NCI-H2171 treated with DMSO at 0.1 percent for 48 hours (cell line): Measurements from ENCODE around the gene LYSMD3.

ENCODE experiments used
- DNase-seq: peaks from one replicate; lab custom pipeline; 2025; lab: John Stamatoyannopoulos, UW

The LYSMD3 gene

DNA sequence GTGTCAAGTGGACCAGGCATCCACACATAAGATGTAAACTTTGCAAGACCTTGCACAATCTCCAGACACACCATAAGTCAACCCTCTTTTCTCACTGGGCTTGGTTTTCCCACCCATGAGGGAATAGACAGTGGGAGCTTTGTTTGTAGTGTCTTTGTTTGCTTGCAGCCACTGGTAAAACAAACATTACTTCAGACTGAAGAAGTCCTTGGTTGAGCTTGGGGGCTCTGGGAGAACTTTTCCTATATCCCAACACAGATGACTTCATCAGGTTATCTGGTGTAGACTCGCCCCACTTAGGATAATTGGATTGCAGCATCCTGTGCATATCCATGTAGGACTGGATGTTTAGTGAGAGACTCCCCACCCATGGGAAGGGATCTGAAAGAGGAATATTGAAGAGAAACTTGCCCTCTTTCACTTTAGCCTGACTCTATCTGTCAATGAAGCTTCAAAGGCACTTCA lies 17.7 kb upstream of the LYSMD3 start:
- DNase-seq, result no peak

DNA sequence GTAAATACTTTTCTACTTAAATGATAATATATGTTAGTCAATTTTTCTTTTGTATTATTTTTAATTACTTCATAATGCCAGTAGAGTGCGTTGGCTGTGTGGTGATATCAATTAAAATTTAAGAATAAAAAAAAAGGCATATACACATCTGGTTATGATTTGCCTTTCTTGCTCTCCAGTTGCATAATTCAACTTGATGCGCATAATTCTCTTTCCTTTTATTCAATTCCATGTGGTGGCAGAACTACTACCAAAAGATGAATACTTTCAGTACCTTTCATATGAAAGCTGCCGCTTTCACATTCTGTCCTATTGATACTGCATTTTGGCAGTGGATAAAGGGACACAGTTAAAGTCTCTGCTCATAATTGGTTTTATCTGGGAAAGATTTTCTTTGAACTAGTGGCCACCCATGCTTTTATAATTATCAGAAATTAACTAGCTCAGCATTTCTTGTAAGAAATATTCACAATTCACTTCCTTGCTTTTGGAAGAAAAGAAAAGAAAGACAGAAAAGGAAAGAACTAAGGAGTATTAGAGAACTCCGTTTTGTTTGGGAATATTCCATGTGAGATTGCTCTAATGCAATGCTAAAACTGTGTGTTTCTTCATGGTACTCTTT lies 16.9 kb upstream of the LYSMD3 start:
- DNase-seq, result no peak

DNA sequence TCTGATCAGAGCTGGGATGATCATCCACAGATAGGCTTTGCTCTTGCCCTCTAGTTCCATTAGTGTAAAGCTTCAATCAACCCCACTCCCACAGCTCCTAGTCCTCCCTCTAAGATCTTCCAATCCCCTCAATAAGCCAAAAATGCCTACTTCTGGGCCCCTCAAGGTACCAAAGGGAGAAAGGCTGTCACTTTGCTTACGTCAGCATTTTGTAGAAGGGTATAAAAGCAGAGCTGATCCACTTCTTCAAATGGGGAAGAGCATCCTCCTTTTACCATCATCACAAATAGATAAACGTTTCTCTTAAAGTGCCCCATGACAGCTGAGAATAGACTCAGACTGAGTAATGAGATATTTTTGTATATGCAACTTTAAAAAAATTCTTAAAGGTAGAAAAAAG lies 16.1 kb upstream of the LYSMD3 start:
- DNase-seq, result no peak

DNA sequence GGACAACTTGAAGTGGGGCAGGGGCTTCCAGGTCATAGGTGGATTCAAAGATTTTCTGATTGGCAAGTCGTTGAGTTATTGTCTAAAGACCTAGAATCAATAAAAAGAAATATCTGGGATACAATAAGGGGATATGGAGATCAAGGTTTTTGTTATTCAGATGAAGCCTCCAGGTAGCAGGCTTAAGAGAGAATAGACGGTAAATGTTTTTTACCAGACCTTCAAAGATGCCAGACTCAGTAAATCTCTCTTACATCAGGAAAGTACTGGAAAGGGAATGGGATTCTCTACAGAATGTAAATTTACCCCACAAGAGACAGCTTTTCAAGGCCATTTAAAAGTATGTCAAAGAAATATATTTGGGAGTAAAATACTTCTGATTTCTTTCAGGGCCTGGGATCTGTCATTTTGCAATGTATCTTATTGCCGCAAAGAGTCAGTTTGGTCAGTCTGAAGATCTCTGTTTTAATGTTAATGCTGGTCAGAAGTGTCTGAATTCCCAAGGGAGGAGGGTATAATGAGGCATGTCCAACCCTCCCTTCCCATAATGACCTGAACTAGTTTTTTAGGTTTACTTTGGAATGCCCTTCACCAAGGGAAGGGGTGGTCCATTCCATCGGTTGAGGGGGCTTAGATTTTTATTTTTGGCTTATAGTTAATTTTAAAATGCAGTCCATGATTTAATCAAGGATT lies 13.6 kb upstream of the LYSMD3 start:
- no peak for DNase-seq

DNA sequence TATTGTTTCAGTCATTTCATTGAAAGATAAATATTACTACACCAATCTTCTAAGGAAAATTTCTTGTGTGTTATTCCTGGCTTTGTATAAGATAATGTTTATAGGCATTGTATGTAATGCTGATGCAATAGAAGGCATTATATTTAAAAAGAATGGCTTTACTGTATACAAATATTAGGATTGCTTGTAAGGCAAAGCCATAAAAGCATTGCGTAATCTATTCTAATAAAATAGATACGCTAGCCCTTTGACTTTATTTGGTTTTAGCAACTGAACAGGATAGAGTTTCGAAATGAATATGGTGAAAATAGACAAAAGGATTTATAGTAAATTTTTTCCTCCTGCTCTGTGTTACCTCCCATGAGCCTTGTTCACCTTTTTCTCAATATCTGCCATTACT lies 5.5 kb upstream of the LYSMD3 start:
- no peak for DNase-seq

DNA sequence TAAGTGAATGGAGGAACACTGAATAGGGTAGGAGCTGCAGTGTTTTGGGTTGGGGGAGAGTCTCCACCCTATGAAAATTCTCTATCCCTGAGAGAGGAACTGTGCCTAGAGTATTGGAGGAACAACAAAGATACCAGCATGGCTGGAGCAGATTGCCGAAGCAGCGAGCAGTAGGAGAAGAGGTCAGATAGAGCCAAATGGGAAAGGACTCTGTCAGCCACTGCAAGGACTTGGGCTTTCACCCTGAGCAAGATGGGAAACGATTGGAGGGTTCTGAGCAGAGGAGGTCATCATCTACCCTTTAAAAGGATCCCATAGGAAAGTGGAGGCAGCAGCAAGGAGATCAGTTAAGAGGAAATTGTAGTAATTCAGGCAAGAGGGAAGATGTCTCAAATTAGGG lies 4.4 kb upstream of the LYSMD3 start:
- no peak for DNase-seq

DNA sequence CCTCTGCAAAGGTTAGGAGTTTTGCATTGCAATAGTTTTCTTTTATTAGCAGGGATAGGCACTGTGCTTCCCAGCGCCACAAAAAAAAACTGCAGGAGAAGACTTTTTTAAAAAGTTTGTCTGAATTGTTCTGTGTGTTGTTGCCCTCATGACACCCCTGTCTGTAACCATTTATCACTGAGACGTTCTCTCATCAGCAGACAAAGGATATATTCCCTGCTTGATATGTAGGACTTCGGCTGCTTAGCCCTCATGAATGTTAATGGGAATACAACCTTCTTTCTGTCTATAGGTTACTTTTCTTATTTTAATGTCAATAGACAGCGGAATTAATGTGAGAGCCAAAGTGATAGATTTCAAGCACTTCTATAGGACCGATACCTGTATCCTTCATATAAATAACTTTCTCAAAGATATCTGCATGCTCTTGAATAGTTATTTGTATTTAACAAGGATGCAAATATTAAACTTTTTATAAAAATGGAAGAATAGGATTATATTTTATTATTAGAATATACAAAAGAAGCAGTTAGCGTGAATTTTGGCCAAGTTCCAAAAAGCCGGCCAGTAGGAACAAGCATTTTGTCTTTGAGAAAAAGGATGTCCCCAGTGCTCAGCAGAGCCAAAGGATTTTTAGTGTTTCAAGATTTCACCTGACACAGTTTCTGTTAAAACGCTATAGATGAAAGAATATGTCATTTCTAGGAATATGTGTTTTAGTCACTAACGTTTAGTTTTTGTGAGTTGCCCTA lies 1.5 kb upstream of the LYSMD3 start:
- DNase-seq, result no peak

DNA sequence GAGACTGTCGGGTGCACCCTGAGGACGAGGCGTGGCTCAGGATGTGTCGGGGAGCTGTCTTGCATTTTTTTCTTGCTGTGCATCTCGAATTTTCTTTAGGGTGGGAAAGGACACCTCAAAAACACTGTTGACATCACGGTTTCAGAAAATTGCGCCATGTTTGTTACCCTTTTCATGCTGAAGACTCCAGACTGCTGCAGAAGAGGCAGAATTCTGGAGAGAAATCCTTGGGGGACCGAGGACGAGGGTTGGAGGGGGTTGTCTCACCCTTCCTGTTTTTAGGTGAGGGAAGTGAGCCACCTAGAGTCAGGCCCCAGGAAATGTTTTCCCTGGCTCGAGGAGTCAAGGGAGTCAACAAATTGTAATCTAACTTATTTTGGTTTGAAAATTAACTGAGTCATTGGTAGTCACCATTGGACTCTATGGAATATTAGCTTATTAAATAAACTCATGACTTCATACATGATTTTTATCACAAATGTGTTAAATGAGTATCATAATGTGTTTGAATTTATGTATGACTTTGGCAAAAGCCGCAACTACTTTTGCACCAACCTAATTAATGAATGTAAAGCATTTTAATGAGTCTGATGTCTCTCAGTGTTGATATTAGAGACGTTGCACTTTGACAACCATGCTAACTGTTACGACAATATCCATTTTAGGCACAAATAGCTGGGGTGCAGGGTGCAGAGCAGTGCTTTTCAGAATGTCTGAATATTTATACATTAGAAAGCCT lies 724 bp upstream of the LYSMD3 start:
- DNase-seq, result peak; percentile 72

DNA sequence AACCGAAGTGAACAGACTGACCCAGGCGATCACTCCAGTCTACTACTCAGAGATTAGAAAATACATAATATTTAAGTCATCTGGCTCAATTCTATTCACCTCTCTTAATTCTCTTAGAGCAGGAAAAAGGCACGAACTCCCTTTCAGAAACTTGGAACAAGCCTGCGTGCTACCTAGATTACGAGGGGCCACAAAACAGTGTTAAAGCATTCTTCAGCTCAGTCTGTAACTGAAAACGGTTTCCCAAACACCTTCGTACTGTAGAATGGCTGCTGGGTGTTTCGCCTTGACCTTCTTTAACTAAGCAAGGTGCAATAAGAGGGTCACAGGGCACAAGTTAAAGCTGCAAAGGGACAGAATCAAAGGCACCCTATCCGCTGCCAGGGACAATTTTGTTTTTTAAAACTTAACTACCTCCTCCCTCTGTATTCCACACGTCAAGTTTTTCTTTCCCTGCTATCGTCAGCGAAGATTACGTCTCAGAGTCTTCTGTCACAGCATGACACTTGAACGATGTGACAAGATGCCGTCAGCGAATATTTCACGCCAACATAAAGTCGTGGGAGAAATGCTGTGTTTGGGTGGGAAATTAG lies 687 bp downstream of the LYSMD3 start:
- peak; percentile 3 for DNase-seq

DNA sequence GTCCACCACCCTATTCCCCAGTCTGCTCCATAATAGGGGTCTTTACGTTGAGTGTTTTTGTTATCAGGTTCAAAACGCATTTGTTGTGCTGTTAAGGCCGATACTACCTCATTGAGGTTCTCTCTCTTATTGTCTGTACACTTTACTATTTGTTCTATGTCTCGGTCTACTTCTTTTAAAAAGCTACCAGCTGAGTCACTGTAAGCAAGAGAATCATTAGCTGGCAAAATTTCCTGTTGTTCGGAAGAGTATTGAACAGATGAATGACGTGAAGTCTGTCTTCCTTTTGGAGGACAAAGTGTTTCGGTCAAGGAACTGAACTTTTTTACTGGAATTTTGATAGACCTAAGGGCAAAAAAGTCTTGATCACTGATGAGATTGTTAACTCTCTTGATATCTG lies 10.3 kb downstream of the LYSMD3 start:
- DNase-seq, result no peak

DNA sequence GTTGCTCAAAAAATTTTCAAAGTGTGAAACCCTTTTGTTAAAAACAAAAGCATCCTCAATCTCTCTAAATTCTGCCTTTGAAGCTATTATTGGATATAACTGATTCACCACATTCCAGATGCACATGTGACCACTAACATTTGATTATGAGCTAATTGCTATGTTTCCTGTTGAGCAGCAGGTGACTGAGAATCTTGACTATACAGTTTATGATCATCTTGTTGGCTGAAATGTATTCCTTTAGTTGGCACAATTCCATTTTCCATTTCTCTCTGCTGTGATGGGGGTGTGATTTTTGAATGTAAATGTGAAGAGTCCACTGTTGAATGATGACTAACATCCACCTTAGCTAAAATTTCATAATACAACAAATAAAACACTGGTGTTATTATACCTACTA lies 10.7 kb downstream of the LYSMD3 start:
- no peak for DNase-seq

DNA sequence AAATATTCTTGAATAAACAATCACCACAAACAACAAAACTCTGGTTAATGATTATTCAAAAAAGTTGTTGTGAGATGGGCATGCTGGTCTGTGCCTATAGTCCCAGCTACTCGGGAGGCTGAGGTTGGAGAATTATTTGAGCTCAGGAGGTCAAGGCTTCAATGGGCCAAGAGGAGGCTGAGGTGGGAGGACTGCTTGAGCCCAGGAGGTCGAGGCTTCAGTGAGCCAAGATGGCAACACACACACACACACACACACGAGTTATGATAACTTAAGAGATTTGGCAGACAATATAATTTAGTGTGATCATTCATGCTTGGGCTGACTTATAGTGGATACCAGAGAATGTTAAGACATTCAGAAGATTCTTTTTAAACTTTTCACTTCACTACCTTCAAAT lies 14.9 kb downstream of the LYSMD3 start:
- DNase-seq, result no peak

DNA sequence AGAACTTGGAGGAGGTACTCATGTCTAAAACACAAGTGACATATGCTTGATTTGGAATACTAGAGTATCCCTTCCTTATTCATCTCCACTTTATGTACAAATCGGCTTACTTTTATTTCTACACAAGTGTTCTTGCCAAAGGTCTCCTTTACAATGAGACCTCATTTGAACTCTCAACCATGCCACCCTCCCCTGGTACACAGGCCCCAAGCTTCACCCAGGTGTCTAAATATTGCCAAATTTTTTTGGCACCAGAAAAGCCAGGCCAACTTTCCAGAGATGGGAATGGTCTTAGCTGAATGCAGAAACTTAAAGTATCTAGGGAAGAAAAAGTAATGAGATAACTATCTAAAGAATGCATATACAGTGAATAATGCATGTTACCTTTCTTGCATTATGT lies 18.9 kb downstream of the LYSMD3 start:
- DNase-seq, result no peak

DNA sequence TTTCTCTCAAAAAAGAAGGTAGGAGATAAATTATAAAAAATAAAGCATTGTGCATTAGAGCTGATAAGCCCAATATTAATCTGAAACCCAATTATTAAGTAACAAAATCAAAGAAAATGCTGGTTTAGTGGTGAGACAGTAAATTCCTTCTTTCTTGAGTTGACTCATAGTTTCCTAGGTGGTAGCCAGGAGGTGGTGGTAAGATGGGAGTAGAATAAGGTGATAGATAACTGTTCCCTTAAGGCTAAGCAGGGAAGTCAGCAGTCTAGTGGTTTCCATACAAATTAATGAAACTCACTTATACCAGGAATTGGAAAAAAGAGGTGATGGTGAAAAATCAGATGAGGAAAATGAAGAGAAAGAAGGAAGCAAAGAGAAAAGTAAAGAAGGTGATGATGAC lies 23.2 kb downstream of the LYSMD3 start:
- no peak for DNase-seq

DNA sequence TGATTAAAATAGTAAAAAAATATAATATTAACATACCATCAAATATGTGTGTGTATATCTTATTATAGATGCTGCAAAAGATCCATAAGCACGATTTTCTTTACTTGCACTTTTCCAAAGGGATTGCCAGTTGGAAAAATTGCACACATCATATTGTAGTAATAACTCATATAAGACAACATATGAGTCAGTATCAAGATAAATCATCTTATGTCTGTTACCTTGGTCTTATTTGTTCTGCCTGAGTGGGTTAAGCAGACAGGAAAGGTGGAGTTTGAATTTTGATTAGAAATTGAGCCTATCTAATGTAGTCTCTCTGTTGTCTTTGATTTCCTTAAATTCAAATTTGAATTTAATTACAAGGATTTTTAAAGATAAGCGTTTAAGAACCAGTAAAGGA lies 24.6 kb downstream of the LYSMD3 start:
- DNase-seq, result no peak

DNA sequence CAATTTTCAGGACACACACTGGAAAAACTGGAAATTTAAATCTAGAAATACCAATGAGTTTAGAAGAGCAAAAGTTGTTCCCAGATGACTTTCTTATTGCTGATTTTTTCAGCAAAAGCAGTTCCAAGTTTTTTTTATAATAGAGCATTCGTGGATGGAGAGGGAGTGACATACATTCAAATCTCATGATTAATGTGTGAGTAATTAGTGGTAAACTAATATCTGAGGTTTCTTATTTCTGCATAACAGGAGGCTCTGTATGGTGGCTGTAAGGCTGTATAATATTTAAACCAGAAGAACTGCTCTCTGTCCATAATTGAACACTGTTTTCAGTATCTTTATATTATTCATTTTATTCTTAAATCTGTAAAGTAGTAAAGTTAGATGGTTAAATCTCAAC lies 25.8 kb downstream of the LYSMD3 start:
- DNase-seq, result no peak

DNA sequence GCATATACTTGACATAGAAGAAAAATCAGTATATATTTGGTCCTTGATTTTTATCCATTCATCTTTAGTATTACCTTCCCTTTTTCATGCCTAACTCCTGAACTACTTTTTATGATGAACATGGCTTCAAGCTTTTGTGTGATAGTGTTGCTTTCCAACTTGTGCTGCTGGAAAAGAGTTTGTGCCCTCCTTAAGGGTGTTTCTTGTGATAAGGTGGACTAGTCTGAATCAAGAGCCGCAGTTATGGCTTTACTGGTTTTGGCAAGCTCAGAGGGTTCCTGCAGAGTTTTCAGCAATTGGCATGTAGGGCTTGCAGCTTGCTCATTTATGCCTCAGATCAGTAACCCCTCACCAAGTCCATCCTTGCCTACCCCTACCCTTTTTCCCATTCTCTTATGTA lies 34.2 kb downstream of the LYSMD3 start:
- no peak for DNase-seq

DNA sequence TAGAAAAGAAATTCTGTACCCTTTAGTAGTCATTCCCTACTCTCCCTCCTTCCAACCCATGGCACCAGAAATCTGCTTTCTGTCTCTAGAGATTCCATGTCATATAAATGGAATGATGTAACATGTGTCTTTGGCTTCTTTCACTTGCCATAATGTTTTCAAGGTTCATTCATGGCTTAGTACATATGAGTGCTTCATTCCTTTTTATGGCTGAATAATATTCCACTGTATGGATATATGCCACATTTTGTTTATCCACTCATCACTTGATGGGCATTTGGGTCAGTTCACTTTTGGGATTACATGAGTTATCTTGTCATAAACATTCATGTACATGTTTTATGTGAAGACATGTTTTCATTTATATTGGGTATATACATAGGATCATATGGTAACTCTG lies 35.3 kb downstream of the LYSMD3 start:
- no peak for DNase-seq

DNA sequence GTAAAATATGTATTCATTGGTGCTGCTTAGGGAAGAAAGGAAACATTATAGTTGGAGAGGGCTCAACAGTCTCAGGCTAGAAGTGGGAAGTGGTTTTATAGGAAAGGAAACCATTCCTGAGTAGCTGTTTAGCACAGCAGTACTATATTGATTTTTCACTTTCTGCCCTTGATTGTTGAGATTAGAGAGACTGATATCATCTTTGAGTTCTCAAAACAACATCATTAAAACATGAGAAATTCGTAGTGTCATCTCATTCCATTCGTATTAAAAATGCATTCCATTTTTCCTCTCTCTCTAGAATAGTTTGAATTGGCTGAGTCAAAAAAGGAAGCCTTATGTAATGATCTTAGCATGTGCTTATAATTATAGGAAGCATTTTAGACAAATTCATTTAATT lies 40.6 kb downstream of the LYSMD3 start:
- no peak for DNase-seq

DNA sequence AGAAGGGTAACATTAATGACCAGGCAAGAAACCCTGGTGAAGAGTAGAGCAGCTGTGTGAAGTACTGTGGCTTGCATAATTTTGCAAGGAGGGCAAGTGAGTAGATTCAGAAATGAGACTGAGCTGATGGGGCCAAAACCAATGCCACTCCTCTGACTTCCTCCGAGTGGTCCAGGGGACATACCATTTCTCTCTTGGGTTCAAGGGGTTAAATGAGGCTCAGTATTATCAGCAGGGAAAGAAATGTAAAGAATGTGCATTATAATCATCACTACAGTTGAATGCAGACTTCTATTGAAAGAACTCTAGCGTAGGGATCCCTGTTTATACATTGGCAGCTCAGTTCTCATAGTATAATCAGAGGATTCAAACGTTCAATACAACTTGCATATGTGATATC lies 44.8 kb downstream of the LYSMD3 start:
- no peak for DNase-seq

DNA sequence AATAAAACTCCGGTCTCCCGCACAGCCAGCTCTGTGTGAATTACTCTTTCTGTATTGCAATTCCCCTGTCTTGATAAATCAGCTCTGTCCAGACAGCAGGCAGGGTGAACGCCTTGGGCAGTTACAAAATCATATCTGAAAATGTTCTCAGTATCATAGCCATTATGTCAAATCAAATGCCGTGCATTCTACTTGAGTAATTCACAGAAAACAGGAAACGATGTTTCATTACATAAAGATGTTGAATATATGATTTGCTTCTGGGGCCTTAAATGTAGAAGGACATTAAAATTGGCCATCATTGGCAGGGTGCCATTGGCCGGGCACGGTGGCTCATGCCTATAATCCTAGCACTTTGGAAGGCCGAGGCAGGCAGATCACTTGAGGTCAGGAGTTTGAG lies 46.2 kb downstream of the LYSMD3 start:
- no peak for DNase-seq

DNA sequence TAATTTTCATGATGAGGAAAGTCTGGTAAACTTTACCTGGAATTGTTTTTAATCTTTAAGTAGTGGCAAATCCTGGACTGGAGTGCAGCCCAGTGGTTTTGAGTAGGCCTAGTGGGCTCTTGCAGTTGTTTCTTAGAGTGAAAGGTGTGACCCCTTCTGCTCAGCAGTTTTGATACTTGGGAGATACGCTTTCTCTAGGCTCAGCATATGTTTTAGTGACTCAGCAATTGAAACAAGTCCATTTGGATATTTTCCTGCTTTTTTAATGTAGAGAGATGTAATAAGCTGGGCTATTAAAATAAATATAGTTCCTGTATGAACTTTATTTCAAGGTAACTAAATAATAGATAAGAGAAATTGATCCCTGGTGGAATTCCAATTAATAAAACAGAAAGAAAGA lies 48.7 kb downstream of the LYSMD3 start:
- no peak for DNase-seq
